ENCODE results near the gene NPM3. TPM values are rescaled to one million over a fixed set of nuclear protein-coding genes. Genes with fewer than 3 reads are reported as not detected.

NPM3 gene
- total and polyA plus RNA-seq, 2 of the 8 experiments (the other 6 are each of a cell fraction or from before 2014, with no cell fraction given): 127 to 175 TPM

GRCh38 chr10:101832325-101832771, 49.1 kb upstream of the NPM3 start:
- Histone ChIP-seq H3K9me3 (ENCODE audit: insufficient read depth in 2 of 2, low read depth in 1 of 2, low read length in 1 of 2) (no peaks in the 10 kb centered on the region), H2BK20ac (ENCODE audit: low read length) (no peak overlapping the region), H4K8ac (ENCODE audit: extremely low read depth, insufficient read depth, low read length) (no peak overlapping the region), H3K4me3 (ENCODE audit: extremely low read depth in 1 of 4, insufficient read depth in 2 of 4, low read depth in 3 of 4, low read length in 4 of 4) (no peak overlapping the region), H3K56ac (replicated peaks; ENCODE audit: insufficient read length, low read depth, low read length) (no peak overlapping the region), H3K79me2 (ENCODE audit: control insufficient read depth in 1 of 2, insufficient read depth in 2 of 2, low read length in 2 of 2) (no peaks in the 10 kb centered on the region), H3K9ac (replicated peaks in 1 of 4; ENCODE audit: extremely low read depth in 1 of 4, low read depth in 3 of 4, low read length in 3 of 4) (no peak overlapping the region), H3K4ac (replicated peaks; ENCODE audit: insufficient read length, low read depth, low read length) (no peak overlapping the region), H3K4me1 (replicated peaks in 1 of 4; ENCODE audit: control insufficient read depth in 3 of 4, insufficient read depth in 4 of 4, low read length in 3 of 4) (peaks cover 12 to 25% (median 17%) of the 10 kb centered on the region in 4 experiments), H4K91ac (replicated peaks; ENCODE audit: insufficient read length, low read length) (no peak overlapping the region), H2AFZ (ENCODE audit: low read length) (no peak overlapping the region), H2BK5ac (ENCODE audit: low read depth, low read length) (no peak overlapping the region), H3K36me3 (ENCODE audit: control insufficient read depth in 2 of 4, insufficient read depth in 4 of 4, low read length in 3 of 4) (no peaks in the 10 kb centered on the region; a peak in 1 of 8 replicates), H3K27ac (ENCODE audit: low read depth, low read length) (no peak overlapping the region), H3K79me1 (ENCODE audit: low read depth, low read length) (peaks cover 2% of the 10 kb centered on the region; the same call in 1 of the 2 replicates), H3K23ac (ENCODE audit: insufficient read length) (no peak overlapping the region), H2BK120ac (replicated peaks; ENCODE audit: low read depth, low read length) (no peak overlapping the region), H3K14ac (ENCODE audit: insufficient read length) (no peak overlapping the region), H4K20me1 (replicated peaks in 1 of 2; ENCODE audit: control insufficient read depth in 1 of 2, insufficient read depth in 2 of 2, low read length in 2 of 2) (peaks cover 4 to 17% of the 10 kb centered on the region in 2 experiments), H2BK12ac (ENCODE audit: low read depth, low read length) (no peak overlapping the region), H4K5ac (ENCODE audit: insufficient read length, low read depth, low read length) (no peak overlapping the region), H3K27me3 (replicated peaks in 1 of 4; ENCODE audit: control insufficient read depth in 3 of 4, extremely low read depth in 1 of 4, insufficient read depth in 3 of 4, low read length in 3 of 4) (no peaks in the 10 kb centered on the region), H2BK15ac (ENCODE audit: low read length) (no peak overlapping the region), H2AK5ac (ENCODE audit: low read depth, low read length) (no peak overlapping the region), H3K4me2 (ENCODE audit: insufficient read depth in 1 of 2, low read depth in 2 of 2, low read length in 2 of 2) (no peak overlapping the region), H3K18ac (ENCODE audit: extremely low read depth, low read length) (no peak overlapping the region), H3K23me2 (ENCODE audit: low read depth, low read length) (peaks cover 13% of the 10 kb centered on the region)
- DNase-seq (ENCODE audit: low read depth in 1 of 2, low spot score in 2 of 2) (no peak), FAIRE-seq (no peak)
- ChIA-PET POLR2A (ENCODE audit: partially characterized antibody) (interaction anchor here (9.8 kb wide), 1 partner anchor 15 kb away, joined by 100 read pairs; the partner anchor contains the start of gene OGA), CTCF (ENCODE audit: partially characterized antibody) (interaction anchor here (0.6 to 4.3 kb wide), 6 partner anchors 9 to 768 kb away, joined by 3 to 24 read pairs (median 4); no protein-coding TSS in a partner anchor)
- WGBS, 2 experiments (ENCODE audit: extremely low coverage in 1 of 2, insufficient coverage in 1 of 2, insufficient read length in 1 of 2, insufficient replicate concordance in 2 of 2, low coverage in 1 of 2, low lambda C conversion rate in 2 of 2, missing lambda C conversion rate in 1 of 2): 79% methylated on average over 3 of the region's 4 CpGs; no CpG with 5 or more reads in 1 of the 2 experiments
- TF ChIP-seq BRCA1 (IDR thresholded peaks at IDR 0.05; ENCODE audit: low read depth, low read length) (no peak), RBBP5 (IDR thresholded peaks at IDR 0.05; ENCODE audit: borderline replicate concordance, low read depth, low read length) (no peak), SAP30 (IDR thresholded peaks at IDR 0.05; ENCODE audit: insufficient read depth, insufficient replicate concordance, low read length) (no peak), CTBP2 (IDR thresholded peaks at IDR 0.05; ENCODE audit: borderline replicate concordance, insufficient read depth, insufficient read length, low read length) (no peak)

All from H1 (cell line).